Tibial nerve (tissue), 4 donors: Measurements from ENCODE around the gene NKAIN2. TPM values are rescaled to one million over a fixed set of nuclear protein-coding genes. Genes with fewer than 3 reads are reported as not detected.

Source experiments
- DNase-seq, 2 donors: peaks; one replicate each; pipeline ENCODE4 v3.0.0-alpha.2; 2019; ENCODE audit warnings: low spot score in 2 of 2
- H3K27ac ChIP-seq, 4 donors: fragments of 200-600 bp; sonication (generic) in 3 of 4; one replicate each; pipeline ENCODE4 v1.5.1; 2017 to 2019; ENCODE audit warnings: mild to moderate bottlenecking in 1 of 4
- H3K27me3 ChIP-seq, 2 donors: fragments of 200-600 bp; sonication (generic) in 1 of 2; one replicate each; pipeline versions ENCODE4 v1.5.1 to v1.6.0; 2017 to 2019
- H3K36me3 ChIP-seq, 3 donors: fragments of 200-600 bp; sonication (generic); one replicate each; pipeline ENCODE4 v1.5.1; 2018 to 2019
- H3K4me1 ChIP-seq, 4 donors: fragments of 200-600 bp; sonication (generic) in 3 of 4; one replicate each; pipeline ENCODE4 v1.5.1; 2017 to 2019
- H3K4me3 ChIP-seq, 4 donors: fragments of 200-600 bp; sonication (generic) in 3 of 4; one replicate each; pipeline ENCODE4 v1.5.1; 2017 to 2019; ENCODE audit warnings: mild to moderate bottlenecking in 1 of 4, moderate library complexity in 1 of 4
- H3K9me3 ChIP-seq, 4 donors: fragments of 200-600 bp; sonication (generic) in 3 of 4; one replicate each; pipeline ENCODE4 v1.5.1; 2017 to 2019
- EP300 ChIP-seq, 2 donors: sonication (generic); formaldehyde crosslinking; IDR thresholded peaks; one replicate each; pipeline ENCODE4 v1.6.1; 2017; ENCODE audit warnings: antibody characterized with exemption in 2 of 2, mild to moderate bottlenecking in 1 of 2
- POLR2A ChIP-seq, 2 donors: fragments of 450-650 bp; IDR thresholded peaks; one replicate each; pipeline ENCODE4 v1.6.1; 2017; ENCODE audit warnings: antibody characterized with exemption in 2 of 2, mild to moderate bottlenecking in 2 of 2, moderate library complexity in 2 of 2
- WGBS, 2 donors: methylation state at CpG; one replicate each; pipeline ENCODE4 v1.1.5; 2018; 5-methylcytosine and 5-hydroxymethylcytosine counted together
- total RNA-seq, 4 donors: library from RNA; depleted of rRNA; stranded (reverse); fragments of >200 nt; gene quantifications; one replicate each; pipeline ENCODE4 v1.1.0, GENCODE V29; 2016
- TF ChIP-seq, protein P1 (sequence below), 5 experiments: fragments of 200-600 bp in 3 of 5; fragments of 450-650 bp in 2 of 5; sonication (generic) in 3 of 5; IDR thresholded peaks; one replicate each; pipeline ENCODE4 v1.5.1; 2016 to 2019; ENCODE audit warnings: antibody characterized with exemption in 5 of 5, mild to moderate bottlenecking in 3 of 5, moderate library complexity in 2 of 5

NKAIN2 gene
- total RNA-seq, 4 donors from 2014 or later, result 8.1 to 20.8 (median 15.2) TPM

DNA sequence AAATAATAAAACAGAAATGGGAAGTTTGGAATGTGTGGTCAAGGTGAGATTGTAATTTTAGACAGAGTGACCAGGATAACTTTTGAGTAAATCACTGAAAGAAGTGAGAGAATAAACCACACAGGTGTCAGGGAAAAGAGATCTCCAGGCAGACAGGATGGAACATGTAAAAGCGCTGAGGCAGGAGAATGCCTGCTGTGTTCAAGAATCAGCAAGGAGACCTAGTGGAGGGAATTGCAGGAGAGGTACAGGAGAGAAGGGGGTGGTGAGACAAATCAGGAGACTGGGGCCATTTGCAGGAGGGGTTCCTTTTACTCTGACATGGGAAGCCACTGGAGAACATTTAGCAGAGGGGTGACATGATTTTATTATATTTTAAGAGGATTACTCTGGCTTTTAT lies 456.7 kb downstream of the NKAIN2 start:
- H3K4me3 ChIP-seq, result no peak overlapping the region
- no peaks in the 10 kb centered on the region for H3K9me3 ChIP-seq
- no peaks in the 10 kb centered on the region for H3K4me1 ChIP-seq
- no peaks in the 10 kb centered on the region for H3K27me3 ChIP-seq
- 69 to 93% methylated on average over 1 of the region's 1 CpG for WGBS, 2 donors
- no peak for DNase-seq
- no peaks in the 10 kb centered on the region for H3K36me3 ChIP-seq
- TF ChIP-seq EP300 (IDR thresholded peaks at IDR 0.05) (no peak), POLR2A (IDR thresholded peaks at IDR 0.05) (no peak)
- TF ChIP-seq, protein P1, sequence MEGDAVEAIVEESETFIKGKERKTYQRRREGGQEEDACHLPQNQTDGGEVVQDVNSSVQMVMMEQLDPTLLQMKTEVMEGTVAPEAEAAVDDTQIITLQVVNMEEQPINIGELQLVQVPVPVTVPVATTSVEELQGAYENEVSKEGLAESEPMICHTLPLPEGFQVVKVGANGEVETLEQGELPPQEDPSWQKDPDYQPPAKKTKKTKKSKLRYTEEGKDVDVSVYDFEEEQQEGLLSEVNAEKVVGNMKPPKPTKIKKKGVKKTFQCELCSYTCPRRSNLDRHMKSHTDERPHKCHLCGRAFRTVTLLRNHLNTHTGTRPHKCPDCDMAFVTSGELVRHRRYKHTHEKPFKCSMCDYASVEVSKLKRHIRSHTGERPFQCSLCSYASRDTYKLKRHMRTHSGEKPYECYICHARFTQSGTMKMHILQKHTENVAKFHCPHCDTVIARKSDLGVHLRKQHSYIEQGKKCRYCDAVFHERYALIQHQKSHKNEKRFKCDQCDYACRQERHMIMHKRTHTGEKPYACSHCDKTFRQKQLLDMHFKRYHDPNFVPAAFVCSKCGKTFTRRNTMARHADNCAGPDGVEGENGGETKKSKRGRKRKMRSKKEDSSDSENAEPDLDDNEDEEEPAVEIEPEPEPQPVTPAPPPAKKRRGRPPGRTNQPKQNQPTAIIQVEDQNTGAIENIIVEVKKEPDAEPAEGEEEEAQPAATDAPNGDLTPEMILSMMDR (IDR thresholded peaks at IDR 0.05), result no peak
- no peak overlapping the region for H3K27ac ChIP-seq

DNA sequence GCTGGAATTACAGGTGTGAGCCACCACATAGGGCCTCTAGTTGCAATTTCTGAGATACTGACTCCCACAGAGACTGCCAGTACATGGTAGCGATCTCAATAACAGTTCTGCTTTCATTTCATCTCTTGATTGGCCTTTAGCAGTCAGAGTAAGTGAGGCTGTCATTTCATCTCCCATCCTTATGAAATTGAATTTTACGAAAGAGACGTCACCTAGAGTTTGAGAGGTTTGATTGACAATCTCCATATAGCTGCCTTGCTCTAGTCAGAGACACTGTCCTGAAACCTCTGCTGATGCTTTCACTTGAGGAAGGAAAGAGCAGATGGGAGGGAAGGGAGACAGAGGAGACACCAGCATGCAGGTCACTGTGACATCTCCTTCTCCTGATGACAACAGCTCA lies 466.1 kb downstream of the NKAIN2 start:
- Histone ChIP-seq H3K4me3 (no peak overlapping the region), H3K4me1 (no peaks in the 10 kb centered on the region), H3K9me3 (peaks cover 0 to 11% (median 0%) of the 10 kb centered on the region in 4 donors), H3K27ac (no peak overlapping the region), H3K36me3 (no peaks in the 10 kb centered on the region), H3K27me3 (no peaks in the 10 kb centered on the region)
- TF ChIP-seq POLR2A (IDR thresholded peaks at IDR 0.05) (no peak), EP300 (IDR thresholded peaks at IDR 0.05) (no peak)
- TF ChIP-seq, protein P1 (IDR thresholded peaks at IDR 0.05), result no peak
- DNase-seq, result no peak
- 95 to 98% methylated on average over 3 of the region's 3 CpGs for WGBS, 2 donors

DNA sequence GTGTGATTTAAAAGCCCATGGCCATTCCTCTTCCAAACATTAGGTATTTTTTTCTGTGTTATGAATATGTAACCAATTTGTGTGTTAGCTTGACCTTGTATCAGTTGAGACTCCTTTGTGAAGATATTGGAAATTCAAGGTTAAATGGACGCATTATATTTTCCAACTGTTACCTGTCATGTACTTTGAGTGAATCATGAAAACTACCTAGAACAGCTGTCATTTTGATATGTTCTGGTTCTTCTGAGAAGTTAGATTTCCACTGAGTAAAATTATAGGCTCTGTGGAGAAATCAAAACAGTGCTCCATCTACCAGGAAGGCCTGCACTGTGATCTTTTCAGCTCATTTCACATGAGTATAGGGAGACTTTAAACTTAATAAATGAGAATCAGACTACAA lies 470.0 kb downstream of the NKAIN2 start:
- TF ChIP-seq, protein P1 (IDR thresholded peaks at IDR 0.05), result no peak
- no peak for TF ChIP-seq EP300 (IDR thresholded peaks at IDR 0.05)
- no peak for TF ChIP-seq POLR2A (IDR thresholded peaks at IDR 0.05)

DNA sequence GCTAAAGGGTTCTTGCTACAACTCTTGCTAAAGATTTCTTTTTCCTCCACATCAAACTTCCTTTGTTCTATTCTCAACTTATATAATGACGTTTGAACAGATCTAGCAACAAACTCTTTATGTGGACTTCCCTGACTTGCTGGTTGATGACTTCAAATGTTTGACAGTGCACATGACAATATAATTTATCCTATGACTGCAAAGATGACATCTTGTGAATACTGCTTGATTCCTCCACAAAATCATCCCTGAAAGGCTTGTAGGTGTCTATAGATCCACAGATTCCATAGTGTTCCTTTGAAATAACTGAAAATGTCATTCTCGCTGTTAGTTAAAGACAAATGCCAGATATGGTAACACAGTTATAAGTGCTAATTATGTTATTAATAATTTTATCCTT lies 478.9 kb downstream of the NKAIN2 start:
- Histone ChIP-seq H3K27me3 (no peaks in the 10 kb centered on the region), H3K9me3 (no peaks in the 10 kb centered on the region), H3K27ac (no peak overlapping the region), H3K4me1 (no peaks in the 10 kb centered on the region), H3K4me3 (no peak overlapping the region), H3K36me3 (no peaks in the 10 kb centered on the region)
- no peak for DNase-seq
- TF ChIP-seq, protein P1 (IDR thresholded peaks at IDR 0.05), result no peak
- TF ChIP-seq POLR2A (IDR thresholded peaks at IDR 0.05) (no peak), EP300 (IDR thresholded peaks at IDR 0.05) (no peak)
- 70 to 80% methylated on average over 2 of the region's 2 CpGs for WGBS, 2 donors

More for the DNA sequence above, 470.0 kb downstream of the NKAIN2 start:
- Histone ChIP-seq H3K4me3 (no peak overlapping the region), H3K27me3 (no peaks in the 10 kb centered on the region), H3K4me1 (no peaks in the 10 kb centered on the region), H3K9me3 (peaks cover 0 to 11% (median 0%) of the 10 kb centered on the region in 4 donors), H3K27ac (no peak overlapping the region), H3K36me3 (no peaks in the 10 kb centered on the region)
- no peak for DNase-seq
- WGBS, 2 donors, result 91 to 100% methylated on average over 1 of the region's 1 CpG

DNA sequence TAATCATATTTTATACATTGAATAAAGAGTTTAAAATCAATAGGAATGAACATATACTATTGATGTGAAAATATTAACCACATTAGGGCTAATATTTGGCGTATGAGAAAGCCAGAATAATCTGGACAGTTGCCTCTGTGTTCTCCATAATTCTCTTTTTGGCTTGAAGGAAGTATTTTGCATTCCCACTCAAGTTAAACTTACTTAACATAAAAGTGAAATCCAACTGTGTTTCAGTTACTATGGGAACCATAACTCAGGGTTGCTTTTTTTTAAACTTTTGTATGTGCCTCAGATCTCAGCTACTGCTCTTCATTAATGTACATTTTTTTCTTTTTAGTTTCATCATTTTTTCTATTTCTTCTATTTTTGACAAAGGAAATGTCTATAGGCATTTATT lies 479.8 kb downstream of the NKAIN2 start:
- no peak for TF ChIP-seq EP300 (IDR thresholded peaks at IDR 0.05)
- TF ChIP-seq POLR2A (IDR thresholded peaks at IDR 0.05), result no peak
- TF ChIP-seq, protein P1 (IDR thresholded peaks at IDR 0.05), result no peak
- DNase-seq, result no peak
- WGBS, 2 donors, result 73 to 74% methylated on average over 1 of the region's 1 CpG
- H3K4me3 ChIP-seq, result no peak overlapping the region
- H3K4me1 ChIP-seq, result no peaks in the 10 kb centered on the region
- no peaks in the 10 kb centered on the region for H3K9me3 ChIP-seq
- H3K36me3 ChIP-seq, result no peaks in the 10 kb centered on the region
- H3K27ac ChIP-seq, result no peak overlapping the region
- no peaks in the 10 kb centered on the region for H3K27me3 ChIP-seq
